ENCODE data around the gene HGD. TPM values are rescaled to one million over a fixed set of nuclear protein-coding genes. Genes with fewer than 3 reads are reported as not detected.

The HGD gene
- total RNA-seq, 4 donors from 2014 or later = not detected

- no peak for TF ChIP-seq POLR2AphosphoS5 (IDR thresholded peaks at IDR 0.05)
- TF ChIP-seq CTCF (IDR thresholded peaks at IDR 0.05) = no peak
- no peak for TF ChIP-seq POLR2A (IDR thresholded peaks at IDR 0.05)
- no peak for TF ChIP-seq EP300 (IDR thresholded peaks at IDR 0.05)
- no peaks in the 10 kb centered on the region for H3K9me3 ChIP-seq
- H3K4me1 ChIP-seq = no peaks in the 10 kb centered on the region
- H3K27me3 ChIP-seq = no peaks in the 10 kb centered on the region
- no peak for ATAC-seq
- H3K36me3 ChIP-seq = no peaks in the 10 kb centered on the region
- H3K4me3 ChIP-seq = no peak overlapping the region
- no peak overlapping the region for H3K27ac ChIP-seq
Observed at GRCh38 chr3:120713262-120713661, 31.2 kb upstream of the HGD start.

DNA sequence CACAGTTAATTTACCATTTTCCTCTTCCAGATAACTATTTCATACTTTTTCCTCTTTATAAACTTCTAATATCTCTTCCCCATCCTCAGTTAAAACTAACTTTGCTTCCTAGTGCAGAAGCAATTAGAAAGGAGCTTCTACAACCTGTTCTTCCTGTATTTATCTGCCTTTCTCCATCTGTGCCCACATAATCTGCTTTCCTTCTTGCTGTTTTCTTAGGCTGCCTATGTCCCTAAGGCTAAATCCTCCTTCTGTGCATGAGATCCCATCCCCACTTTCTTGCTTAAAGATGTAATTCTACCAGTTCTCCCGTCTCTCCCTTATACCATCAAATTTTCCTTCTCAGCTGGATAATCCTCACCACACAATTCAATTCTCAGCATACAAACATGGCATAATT lies 28.3 kb upstream of the HGD start:
- Histone ChIP-seq H3K27ac (no peak overlapping the region), H3K9me3 (no peaks in the 10 kb centered on the region), H3K27me3 (no peaks in the 10 kb centered on the region), H3K4me3 (no peak overlapping the region), H3K36me3 (peaks cover 0 to 13% of the 10 kb centered on the region in 2 donors), H3K4me1 (no peaks in the 10 kb centered on the region)
- ATAC-seq = no peak
- TF ChIP-seq POLR2AphosphoS5 (IDR thresholded peaks at IDR 0.05) = no peak
- TF ChIP-seq POLR2A (IDR thresholded peaks at IDR 0.05) = no peak
- no peak for TF ChIP-seq CTCF (IDR thresholded peaks at IDR 0.05)
- TF ChIP-seq EP300 (IDR thresholded peaks at IDR 0.05) = no peak
- WGBS, 2 donors (ENCODE audit: low coverage in 1 of 2) = 100% methylated on average over 1 of the region's 1 CpG

GRCh38 chr3:120708408-120708807 lies 26.4 kb upstream of the HGD start:
- no peak for ATAC-seq
- Histone ChIP-seq H3K27me3 (no peaks in the 10 kb centered on the region), H3K4me1 (no peaks in the 10 kb centered on the region), H3K27ac (no peak overlapping the region), H3K4me3 (no peak overlapping the region), H3K9me3 (peaks cover 0 to 5% (median 0%) of the 10 kb centered on the region in 3 donors), H3K36me3 (peaks cover 0 to 32% of the 10 kb centered on the region in 2 donors)
- TF ChIP-seq POLR2AphosphoS5 (IDR thresholded peaks at IDR 0.05) (no peak), POLR2A (IDR thresholded peaks at IDR 0.05) (no peak), CTCF (IDR thresholded peaks at IDR 0.05) (no peak), EP300 (IDR thresholded peaks at IDR 0.05) (no peak)

GRCh38 chr3:120706950-120707349 lies 24.9 kb upstream of the HGD start:
- Histone ChIP-seq H3K4me1 (no peaks in the 10 kb centered on the region), H3K27ac (no peak overlapping the region), H3K4me3 (no peak overlapping the region), H3K36me3 (peaks cover 0 to 38% of the 10 kb centered on the region in 2 donors), H3K9me3 (peaks cover 0 to 5% (median 0%) of the 10 kb centered on the region in 3 donors), H3K27me3 (no peaks in the 10 kb centered on the region)
- no peak for TF ChIP-seq POLR2AphosphoS5 (IDR thresholded peaks at IDR 0.05)
- no peak for TF ChIP-seq POLR2A (IDR thresholded peaks at IDR 0.05)
- TF ChIP-seq CTCF (IDR thresholded peaks at IDR 0.05) = no peak
- TF ChIP-seq EP300 (IDR thresholded peaks at IDR 0.05) = no peak
- no peak for ATAC-seq

DNA sequence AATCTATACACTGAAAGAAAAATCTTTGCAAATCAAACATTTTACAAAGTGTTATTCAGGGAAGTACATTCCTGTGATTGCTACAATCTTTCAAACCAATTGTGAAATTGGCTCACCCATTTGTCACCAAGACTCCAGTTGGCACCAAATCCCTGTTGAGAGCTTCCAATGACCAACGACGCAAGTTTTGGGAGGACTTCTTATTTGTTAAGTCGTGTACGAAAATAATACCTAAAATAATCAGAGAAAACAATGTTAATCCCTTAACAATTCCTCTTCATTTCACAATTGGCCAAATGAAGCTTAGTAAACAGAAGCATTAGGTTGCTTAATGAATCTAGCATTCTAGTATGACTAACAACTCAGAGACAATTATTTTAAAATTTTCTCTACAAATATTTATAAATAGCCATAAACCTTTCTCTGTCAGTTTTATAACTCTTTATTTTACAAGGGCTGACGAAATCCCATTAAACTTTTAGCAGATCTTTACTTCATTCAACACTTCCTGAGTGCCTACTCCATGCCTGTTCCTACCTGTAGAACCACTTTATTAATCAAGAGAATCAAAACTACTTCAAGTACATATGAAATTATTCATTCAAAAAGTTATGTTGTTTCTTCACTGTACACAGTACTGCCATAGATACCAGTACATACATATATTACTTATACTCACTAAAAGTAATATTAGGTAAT lies 24.0 kb upstream of the HGD start:
- H3K9me3 ChIP-seq = peaks cover 0 to 5% (median 0%) of the 10 kb centered on the region in 3 donors
- peaks cover 0 to 38% of the 10 kb centered on the region in 2 donors for H3K36me3 ChIP-seq
- no peak overlapping the region for H3K27ac ChIP-seq
- H3K27me3 ChIP-seq = no peaks in the 10 kb centered on the region
- no peak overlapping the region for H3K4me3 ChIP-seq
- TF ChIP-seq POLR2A (IDR thresholded peaks at IDR 0.05) = no peak
- TF ChIP-seq POLR2AphosphoS5 (IDR thresholded peaks at IDR 0.05) = no peak
- no peak for TF ChIP-seq EP300 (IDR thresholded peaks at IDR 0.05)
- no peak for TF ChIP-seq CTCF (IDR thresholded peaks at IDR 0.05)
- 91 to 93% methylated on average over 5 of the region's 5 CpGs for WGBS, 2 donors (ENCODE audit: low coverage in 1 of 2)
- H3K4me1 ChIP-seq = no peaks in the 10 kb centered on the region
- ATAC-seq = no peak
